Measurements from ENCODE around the gene CCDC88C.

DNA sequence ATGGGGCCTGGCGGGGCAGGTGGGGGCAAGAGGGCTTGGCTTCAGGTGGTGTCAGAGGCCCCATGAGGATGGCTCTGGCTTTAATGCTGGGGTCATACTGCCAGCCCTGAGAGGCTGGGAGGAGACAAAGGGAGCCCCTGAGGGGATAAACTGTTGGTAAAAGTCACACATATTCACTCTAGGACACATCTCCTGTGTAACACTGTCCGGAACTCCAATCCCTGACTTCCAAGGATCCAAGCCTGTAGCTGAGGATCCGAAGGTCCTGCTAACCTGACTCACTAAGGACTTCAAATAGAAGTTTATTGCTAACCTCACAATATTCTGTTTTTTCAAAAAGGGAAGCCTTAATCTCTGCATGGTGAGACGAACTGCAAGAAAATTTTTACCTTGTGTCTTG, 134.0 kb downstream of the CCDC88C start:
- no peak for TF ChIP-seq POLR2A (IDR thresholded peaks at IDR 0.05)
- TF ChIP-seq, protein P1, sequence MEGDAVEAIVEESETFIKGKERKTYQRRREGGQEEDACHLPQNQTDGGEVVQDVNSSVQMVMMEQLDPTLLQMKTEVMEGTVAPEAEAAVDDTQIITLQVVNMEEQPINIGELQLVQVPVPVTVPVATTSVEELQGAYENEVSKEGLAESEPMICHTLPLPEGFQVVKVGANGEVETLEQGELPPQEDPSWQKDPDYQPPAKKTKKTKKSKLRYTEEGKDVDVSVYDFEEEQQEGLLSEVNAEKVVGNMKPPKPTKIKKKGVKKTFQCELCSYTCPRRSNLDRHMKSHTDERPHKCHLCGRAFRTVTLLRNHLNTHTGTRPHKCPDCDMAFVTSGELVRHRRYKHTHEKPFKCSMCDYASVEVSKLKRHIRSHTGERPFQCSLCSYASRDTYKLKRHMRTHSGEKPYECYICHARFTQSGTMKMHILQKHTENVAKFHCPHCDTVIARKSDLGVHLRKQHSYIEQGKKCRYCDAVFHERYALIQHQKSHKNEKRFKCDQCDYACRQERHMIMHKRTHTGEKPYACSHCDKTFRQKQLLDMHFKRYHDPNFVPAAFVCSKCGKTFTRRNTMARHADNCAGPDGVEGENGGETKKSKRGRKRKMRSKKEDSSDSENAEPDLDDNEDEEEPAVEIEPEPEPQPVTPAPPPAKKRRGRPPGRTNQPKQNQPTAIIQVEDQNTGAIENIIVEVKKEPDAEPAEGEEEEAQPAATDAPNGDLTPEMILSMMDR (IDR thresholded peaks at IDR 0.05) = no peak
